HG03342 (cell line): ENCODE results near the gene CENPB.
"Not testable (repeated sequence)": the region's sequence is repeated elsewhere in the genome, so short reads cannot be mapped to it uniquely, and the experiment has no call there.

ENCODE experiments used
- ATAC-seq: cut with Tn5 transposase; IDR thresholded peaks from one replicate; pipeline ENCODE4 v1.9.1; 2021; ENCODE audit warnings: mild to moderate bottlenecking, moderate library complexity; ENCODE audit not compliant: unreplicated experiment

The CENPB gene

DNA sequence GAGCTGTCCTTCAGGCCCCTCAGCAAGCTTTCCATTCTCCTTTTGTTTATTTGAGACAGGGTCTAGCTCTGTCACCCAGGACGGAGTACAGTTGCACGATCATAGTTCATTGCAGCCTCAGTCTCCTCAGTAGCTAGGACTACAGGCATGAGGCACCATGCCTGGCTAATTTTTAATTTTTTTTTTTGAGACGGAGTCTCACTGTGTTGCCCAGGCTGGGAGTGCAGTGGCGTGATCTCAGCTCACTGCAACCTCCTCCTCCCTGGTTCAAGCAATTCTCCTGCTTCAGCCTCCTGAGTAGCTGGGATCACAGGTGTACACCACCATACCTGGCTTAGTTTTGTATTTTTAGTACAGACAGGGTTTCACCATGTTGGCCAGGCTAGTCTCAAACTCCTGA lies 2.7 kb upstream of the CENPB start:
- not testable (repeated sequence) for ATAC-seq

GRCh38 chr20:3788685-3789155 lies 2.2 kb upstream of the CENPB start:
- ATAC-seq = no peak

GRCh38 chr20:3787324-3788014 lies 929 bp upstream of the CENPB start:
- ATAC-seq = no peak

DNA sequence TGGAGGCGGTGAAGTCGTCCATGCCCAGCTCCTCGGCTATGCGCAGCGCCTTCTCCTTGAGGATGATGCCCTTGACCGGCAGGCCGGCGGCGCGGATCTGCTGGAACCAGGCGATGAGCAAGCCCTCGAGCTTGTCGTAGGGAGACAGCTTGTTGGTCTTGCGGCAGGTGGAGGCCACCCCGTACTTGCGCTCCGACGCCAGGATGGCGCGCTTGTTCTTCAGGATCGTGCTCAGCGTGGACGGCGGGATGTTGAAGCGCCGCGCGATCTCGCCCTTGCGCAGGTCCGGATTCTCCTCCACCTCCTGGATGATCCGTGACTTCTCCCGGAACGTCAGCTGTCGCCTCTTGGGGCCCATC lies 435 bp downstream of the CENPB start:
- peak; percentile 15 for ATAC-seq

DNA sequence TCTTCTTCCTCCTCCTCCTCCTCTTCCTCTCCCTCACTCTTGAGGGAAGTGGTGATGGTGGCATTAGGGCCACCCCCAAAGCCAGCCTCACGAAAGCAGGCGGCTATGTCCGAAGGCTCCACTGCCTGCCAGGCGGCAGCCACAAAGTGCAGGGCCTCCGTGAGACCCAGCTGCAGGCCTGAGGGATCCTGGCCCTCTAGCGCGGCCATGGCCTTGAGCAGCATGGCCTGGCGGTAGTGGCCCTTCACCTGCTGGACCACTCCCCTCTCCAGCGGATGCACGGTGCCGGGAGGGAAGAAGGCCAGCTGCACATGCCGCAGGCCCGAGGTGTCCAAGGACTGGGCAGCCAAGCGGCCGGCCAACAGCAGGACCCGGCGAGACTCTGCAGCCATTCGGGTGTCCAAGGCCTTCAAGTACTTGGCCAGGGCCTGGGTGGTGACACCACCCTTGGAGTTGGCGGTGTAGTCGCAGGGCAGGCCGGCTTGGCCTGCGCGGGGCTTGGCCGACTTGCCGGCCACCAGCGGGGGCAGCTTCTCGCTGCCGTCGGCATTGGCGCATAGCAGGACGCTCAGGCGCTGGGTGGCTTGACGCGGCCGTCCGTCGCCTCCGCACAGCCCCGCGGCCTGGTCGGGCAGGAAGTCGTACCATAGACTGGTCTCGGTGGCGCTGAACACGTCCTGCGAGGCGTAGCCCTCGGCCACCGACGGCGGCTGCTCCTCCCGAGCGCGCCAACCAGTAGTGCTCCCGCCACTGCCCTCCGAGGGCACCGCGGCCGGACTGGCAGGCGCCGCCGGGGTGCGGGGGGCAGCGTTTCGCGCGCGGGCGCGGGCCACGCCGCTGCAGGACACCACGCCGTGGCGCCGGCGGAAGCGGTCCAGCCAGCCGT lies 1.1 kb downstream of the CENPB start:
- ATAC-seq = no peak

DNA sequence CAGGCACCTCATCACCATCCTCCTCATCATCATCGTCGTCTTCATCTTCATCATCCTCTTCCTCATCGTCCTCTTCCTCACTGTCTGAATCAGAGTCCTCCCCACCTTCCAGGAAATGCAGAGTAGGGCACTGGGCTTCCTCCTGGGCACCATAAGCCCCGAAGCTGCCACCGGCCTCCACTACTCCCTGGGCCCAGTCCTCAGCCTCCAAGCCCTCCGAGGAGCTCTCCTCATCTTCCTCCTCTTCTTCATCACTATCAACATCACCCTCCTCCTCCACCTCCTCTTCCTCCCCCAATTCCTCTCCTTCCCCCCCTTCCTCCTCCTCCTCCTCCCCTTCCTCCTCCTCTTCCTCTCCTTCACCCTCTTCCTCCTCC lies 1.7 kb downstream of the CENPB start:
- no peak for ATAC-seq

DNA sequence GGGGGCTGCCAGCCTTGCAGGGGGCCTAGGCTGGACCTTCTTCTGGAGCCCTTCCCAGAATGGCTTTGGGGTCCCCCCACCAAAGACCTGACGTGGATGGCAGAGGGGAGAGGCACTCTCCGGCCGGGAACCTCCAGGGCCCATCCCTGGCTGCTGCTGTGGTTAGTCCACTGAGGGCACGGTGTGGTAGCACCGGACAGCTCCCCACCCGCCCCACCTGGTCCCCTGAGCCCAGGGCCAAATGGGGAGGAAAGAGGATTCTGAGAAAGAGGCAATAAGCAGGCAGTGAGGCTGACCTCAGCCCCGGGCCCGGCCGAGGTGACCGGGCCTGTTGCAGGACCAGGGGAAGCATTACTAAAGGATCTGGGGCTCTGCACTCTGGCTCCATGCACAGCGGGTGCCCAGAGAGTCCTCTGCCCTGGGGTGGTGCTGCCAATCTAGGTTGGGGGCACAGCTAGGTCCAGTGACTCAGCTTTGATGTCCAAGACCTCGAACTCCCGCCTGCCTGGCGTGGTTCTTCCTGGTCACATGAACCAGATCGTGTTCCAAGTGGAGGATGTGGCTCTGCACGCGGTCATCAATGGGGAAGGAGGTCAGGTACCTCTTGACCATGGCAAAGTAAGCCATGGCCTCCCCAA lies 2.2 kb downstream of the CENPB start:
- ATAC-seq = no peak

DNA sequence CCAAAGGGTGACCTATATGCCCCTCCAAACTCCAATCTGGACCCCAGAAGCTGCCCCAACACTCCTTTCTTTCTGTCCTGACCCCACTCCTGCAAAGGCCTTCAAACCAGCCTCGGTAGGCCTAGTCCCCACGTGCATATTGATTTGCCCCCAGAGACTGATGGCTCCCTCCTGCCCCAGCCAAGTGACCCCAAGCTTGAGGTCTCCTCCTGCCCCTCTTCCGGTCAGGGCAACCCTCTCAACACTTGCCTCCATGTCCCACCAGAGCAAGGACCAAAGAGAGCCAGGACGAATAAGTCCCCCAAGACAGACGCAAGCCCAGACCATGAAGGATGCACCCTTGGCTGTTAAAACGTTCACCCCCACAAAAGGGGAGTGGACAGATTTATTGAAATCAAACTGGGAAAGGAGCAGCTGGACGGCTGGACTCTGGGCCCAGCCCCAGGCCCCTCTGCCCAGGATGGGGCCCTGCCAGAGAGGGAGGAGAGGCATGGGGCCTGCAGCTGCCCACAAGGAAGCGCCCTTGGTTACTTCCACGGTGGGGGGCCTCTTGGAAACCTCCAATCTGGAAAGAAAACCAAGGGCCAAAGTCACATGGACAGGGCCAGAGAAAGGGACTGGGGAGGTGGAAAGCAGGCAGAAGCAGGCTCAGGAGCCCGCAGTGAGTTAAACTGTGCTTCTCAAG lies 2.9 kb downstream of the CENPB start:
- no peak for ATAC-seq

DNA sequence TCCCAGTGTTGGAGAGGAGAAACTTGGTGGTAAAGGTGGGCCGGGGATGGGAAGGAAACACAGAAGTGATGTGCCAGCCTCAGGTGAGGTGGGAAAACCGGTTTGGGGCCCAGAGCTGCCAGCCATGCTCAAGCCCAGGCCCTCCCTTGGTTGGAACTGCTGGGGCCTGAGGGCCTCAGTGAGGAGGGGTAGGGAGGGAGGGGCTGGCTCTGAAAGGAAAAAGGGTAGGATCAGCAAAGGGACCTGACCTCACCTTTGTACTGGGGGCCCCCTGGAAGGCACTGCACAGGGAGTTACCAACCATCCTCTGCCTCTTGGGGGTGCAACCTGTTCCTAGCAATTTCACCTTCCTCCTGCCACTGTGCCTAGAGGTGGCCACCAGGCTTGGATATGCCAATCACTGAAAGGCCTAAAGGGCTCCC lies 3.5 kb downstream of the CENPB start:
- ATAC-seq = no peak

DNA sequence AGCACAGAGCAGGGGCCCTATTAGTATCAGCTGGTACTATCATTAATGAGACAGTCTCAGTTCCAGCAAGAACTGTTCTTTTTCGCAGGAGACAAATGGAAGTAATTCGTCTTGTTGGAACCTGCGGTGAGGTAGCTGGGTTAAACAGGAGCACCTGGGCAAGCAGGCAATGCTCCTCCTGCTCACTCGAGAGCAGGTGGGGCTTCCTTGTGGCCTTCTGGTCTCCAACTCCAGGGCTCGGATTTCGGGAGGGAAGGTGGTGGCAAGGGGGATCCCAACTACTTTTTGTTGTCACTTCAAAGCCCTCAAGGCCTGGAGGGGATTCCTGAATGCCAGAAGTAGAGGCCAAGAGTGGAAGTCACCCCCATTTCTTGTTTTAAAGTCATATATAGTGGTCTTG lies 3.9 kb downstream of the CENPB start:
- no peak for ATAC-seq

DNA sequence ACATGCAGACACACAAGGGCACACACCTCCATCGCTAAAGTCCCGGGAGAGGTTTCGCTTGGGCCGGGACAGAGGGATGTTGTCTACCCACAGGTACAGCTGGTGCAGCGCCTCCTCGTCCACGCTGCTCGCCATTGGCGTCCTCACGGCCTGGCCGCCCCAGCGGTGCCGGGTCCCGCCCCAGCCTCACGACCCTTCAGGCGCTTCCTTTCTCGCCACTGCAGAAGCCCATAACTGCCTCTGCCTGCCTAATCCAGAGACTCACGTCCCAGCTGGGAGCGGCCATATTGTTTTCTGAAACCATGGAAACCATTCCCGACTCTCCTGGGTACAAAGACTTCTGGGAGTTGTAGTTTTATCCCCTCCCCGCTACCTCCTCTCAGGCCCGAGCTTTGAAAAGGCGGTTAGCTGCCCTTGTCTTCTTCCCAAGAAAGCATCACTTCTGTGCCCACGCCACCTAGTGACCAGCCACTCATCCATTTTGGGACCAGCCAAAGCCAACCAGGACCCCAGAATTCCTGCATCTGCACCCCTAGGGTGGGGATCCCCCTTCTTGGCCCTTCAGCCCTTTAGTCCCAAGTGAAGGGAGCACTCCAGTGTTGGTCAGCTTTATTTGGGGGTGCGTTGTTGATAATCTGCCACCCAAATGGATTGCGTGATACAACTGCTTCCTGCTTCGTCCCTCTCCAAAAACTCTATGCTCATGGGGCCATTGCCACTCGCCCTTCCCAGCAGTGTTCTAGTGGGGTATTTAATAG lies 5.2 kb downstream of the CENPB start, which contains the start of gene SPEF1:
Gene SPEF1 (minus strand): TSS at position 296 of the 758 bp plus-strand sequence. CDS start 161 bp downstream, at position 135.
- ATAC-seq = no peak

- ATAC-seq = no peak
These were observed 7.6 kb downstream of the CENPB start for GRCh38 chr20:3778976-3779375.

GRCh38 chr20:3777716-3778629 lies 8.6 kb downstream of the CENPB start:
- no peak for ATAC-seq

DNA sequence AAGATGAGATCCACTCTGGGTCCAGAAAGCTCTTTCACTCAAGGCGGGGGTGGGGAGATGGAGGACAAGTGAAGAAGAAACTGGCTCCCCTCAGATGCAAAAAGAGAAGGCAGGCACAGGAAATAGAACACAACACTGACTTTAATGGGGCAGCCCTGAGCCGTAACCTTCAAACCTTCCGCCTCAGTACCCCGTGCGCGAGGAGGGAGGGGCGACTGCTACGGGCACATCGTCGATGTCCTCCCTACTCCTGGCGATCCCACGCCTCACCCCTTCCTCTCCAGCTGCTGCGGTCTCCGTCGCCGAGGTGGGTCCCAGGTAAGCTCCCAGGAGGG lies 9.2 kb downstream of the CENPB start:
- no peak for ATAC-seq

GRCh38 chr20:3775457-3776108 lies 11.0 kb downstream of the CENPB start:
- no peak for ATAC-seq

DNA sequence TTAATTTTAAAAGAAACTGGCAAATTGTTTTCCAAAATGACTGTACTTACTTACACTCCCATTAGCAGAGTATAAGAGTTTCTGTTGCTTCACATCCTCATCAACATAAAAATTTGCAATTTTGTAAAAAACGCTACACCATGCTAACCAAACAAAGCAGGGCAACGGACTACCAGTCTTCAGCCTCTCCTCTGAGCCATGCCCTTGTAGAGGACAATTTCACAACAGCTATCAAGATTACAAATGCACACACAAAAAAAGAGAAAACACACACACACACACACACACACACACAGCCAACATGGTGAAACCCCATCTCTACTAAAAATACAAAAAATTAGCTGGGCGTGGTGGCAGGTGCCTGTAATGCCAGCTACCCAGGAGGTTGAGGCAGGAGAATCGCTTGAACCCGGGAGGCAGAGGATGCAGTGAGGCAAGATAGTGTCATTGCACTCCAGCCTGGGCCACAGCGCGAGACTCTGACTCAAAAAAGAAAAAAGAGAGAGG lies 14.9 kb downstream of the CENPB start:
- no peak for ATAC-seq

DNA sequence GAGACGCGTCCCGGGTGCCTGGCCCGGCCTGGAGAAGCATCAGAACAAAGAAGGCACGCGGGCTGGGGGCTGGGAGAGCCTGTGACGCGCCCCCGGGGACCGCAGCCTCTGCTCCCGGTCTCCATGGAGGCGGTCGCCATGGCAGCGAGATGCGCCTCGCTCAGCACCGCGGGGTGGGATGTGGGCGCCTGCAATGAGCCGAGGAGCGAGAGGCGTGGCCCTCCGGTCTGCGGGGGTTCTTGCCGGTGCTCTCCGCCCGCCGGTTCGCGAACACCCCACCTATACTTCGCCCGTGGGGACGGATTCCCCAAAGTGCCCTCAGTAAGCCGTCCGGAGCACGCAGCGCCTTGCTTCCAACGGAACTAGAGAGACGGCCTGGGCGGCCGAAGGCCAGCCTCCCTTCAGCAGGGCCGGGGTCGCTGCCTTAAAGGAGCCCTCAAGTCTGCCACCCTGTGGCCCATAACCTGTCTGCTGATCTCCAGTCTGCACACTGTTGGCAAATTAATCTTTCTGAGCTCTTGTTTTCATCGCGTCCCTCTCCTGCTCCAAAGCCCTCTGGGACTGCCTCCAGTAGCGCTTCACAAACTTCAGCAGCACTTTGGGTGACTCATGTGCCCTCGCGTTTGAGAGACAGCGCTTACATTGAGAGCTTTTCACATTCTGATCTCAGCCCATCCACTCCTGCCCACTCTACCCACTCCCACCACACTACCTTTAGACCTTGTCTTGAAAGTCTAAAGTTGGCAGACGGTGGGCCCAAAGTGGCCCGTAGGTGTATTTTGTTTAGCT lies 18.0 kb downstream of the CENPB start:
- peak; percentile 41 for ATAC-seq
